GM12873 (cell line): ENCODE data around the gene PLS1.

Experiments
- TF ChIP-seq, protein P1 (sequence below): IDR thresholded peaks from 2 replicates; pipeline ENCODE4 v1.5.1; 2012; ENCODE audit warnings: low read depth, mild to moderate bottlenecking, moderate library complexity, low read length, control low read depth; ENCODE audit not compliant: insufficient read depth; ENCODE audit errors: missing control alignments

Gene PLS1

DNA sequence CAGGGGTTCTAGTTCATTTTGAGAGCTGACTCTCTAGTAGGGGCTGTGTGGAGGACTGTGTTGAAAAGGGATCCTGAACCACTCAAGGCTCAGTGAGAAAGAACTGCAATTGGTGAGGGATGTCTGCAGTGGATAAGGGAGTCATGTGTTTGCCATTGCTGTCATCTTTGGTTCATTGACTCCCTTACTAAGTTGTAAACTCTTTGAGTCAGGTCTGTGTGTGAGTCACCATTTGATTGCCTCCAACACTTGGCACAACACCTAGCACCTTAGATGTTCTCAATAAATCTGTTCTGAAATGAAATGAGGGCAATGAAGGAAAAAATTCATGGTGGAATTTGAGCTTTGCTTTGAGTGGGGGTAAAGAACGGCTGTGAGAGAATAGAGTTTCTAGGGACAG is 51.7 kb downstream of the PLS1 start:
- TF ChIP-seq, protein P1, sequence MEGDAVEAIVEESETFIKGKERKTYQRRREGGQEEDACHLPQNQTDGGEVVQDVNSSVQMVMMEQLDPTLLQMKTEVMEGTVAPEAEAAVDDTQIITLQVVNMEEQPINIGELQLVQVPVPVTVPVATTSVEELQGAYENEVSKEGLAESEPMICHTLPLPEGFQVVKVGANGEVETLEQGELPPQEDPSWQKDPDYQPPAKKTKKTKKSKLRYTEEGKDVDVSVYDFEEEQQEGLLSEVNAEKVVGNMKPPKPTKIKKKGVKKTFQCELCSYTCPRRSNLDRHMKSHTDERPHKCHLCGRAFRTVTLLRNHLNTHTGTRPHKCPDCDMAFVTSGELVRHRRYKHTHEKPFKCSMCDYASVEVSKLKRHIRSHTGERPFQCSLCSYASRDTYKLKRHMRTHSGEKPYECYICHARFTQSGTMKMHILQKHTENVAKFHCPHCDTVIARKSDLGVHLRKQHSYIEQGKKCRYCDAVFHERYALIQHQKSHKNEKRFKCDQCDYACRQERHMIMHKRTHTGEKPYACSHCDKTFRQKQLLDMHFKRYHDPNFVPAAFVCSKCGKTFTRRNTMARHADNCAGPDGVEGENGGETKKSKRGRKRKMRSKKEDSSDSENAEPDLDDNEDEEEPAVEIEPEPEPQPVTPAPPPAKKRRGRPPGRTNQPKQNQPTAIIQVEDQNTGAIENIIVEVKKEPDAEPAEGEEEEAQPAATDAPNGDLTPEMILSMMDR = no peak

DNA sequence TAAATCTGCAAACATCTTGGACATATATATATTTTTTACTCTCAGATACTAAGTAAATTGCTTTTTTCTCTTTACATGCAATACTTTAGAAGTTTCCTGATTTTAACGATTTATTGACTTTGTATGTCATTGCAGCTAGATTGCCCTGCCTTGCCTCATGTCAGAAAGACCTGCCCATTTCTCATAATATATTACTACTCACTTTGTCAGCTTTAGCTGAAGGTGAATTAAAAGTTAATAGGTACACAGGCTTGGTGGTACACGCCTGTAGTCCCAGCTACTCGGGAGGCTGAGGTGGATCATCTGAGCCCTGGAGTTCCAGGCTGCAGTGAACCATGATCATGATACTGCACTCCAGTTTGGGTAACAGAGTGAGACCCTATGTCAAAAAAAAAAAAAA is 52.8 kb downstream of the PLS1 start:
- TF ChIP-seq, protein P1 = no peak

DNA sequence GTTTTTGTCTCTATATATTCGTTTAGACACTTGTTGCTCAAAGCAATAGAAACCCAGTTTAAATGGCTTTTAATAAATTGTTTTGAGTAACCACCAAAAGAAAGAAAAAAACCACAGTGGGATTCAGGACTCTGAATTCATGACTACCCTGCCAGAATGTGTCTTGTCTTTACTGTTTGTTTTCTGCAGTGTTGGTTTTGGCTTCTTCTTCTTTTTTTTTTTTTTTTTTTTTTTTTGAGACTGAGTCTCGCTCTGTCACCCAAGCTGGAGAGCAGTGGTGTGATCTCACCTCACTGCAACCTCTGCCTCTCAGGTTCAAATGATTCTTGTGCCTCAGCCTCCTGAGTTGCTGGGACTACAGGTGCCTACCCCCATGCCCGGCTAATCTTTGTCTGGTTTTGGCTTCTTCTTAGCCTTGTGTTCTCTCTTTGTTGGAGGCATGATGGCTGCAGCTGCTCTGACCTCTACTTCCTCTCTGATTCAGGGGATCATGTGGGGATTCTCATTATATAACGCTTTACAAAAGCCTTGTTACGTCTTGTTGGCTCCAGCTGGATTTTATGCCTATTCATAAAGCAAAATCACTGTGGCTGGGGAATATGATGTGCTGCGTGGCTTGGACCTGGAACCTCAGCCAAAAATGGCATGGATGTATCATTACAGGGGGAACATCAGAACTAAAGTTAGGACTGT is 54.0 kb downstream of the PLS1 start:
- TF ChIP-seq, protein P1 = no peak

DNA sequence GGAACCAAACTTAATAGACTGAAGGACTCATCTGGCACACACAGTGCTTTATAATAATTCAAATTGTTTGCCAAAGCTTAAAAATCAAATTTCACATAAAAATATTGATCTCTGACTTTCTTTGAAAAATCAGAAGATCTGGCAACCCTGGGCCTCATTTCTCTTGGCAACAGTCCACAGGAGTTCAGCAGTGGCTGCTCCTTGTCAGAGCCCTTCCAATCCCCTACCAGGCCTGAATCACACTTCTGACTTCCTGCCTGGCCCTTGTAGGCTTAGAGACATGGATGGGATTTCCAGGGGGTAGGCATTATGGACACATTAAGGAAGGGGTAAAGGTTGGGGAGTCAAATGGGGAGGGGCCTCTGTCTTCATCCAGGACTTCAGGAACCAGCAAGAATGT is 55.5 kb downstream of the PLS1 start:
- TF ChIP-seq, protein P1 = no peak

DNA sequence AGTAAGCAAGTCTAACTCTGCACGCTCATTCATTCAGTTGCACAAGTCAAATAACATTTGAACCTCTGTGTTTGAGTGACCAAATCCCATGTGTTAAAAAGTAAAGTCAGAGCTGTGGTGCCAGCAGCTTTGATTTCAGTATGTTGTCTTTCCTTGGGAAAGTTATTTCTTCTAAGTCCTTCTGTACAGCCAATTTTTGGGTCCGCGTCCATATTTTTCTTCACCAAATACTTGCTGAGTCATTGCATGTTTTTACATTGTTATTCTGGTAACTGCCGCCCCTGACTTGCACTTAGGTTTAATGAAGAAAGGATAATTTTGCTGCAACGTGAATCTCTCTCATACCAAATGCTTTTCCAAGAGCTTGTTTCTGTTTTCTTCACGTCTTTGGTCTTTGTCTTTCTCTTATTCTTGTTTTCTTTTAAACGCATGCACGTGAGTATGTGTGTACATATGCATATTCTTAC is 56.7 kb downstream of the PLS1 start:
- TF ChIP-seq, protein P1 = no peak

DNA sequence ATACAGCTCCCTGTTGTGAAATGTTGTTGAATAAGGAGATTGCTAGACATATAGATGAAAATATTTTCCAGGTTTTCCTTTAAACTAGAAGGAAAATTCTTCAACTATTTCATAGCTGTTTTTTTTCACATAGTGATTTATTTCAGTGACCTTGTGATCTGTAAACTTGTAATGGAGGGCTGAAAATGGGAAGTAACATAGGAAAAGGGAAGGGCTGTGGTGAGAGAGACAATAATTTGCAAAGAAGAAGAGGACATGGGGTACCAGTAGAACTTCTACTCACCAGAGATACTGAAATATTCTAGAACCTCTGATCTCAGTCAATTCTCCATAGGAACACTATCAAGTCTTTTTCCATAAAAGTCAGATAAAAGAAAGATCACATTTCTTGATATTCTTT is 60.4 kb downstream of the PLS1 start:
- TF ChIP-seq, protein P1 = no peak

DNA sequence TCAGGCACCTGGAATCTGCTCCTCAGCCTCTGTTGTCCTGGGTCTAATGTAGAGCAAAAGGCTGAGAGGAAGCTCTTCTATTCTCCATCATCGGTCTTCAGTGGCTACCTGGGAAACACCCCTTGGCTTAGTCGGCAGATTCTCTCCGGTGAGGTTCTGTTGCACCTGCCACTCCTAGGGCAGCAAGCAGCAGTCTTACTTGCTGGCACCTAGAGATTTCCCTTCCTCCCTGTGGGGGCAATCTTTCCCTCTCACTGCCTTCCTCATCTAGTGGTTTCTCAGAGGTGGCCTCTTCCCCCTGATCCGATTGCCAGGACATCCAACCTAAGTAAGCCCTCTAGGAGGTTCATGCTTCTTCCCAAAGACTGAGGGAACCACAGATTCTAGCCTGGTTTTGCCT is 60.8 kb downstream of the PLS1 start:
- TF ChIP-seq, protein P1 = no peak
